HL-60 (cell line): ENCODE data around the gene ABCC5.
"Not testable (repeated sequence)": the region's sequence is repeated elsewhere in the genome, so short reads cannot be mapped to it uniquely, and the experiment has no call there.

Experiments
- DNase-seq, 2 experiments: peaks; one replicate each; pipeline ENCODE4 v3.0.0-alpha.2; 2010 to 2020; ENCODE audit warnings: low read depth in 1 of 2, low spot score in 1 of 2
- H3K27ac ChIP-seq: fragments of 250-450 bp; sonication (Bioruptor Pico); replicated peaks from 2 replicates; pipeline ENCODE4 v1.5.1; 2020; ENCODE audit warnings: mild to moderate bottlenecking, moderate library complexity
- H3K27me3 ChIP-seq: fragments of 250-450 bp; sonication (Bioruptor Pico); 2 replicates; pipeline ENCODE4 v1.5.1; 2021; ENCODE audit warnings: mild to moderate bottlenecking, moderate library complexity; ENCODE audit not compliant: insufficient read depth, poor library complexity, severe bottlenecking
- H3K4me3 ChIP-seq: replicated peaks from 2 replicates; pipeline ENCODE4 v1.5.1; 2011; ENCODE audit warnings: mild to moderate bottlenecking, control low read depth, low read length; ENCODE audit not compliant: insufficient read depth
- GABPA ChIP-seq: IDR thresholded peaks from 2 replicates; pipeline ENCODE4 v1.6.1; 2012; ENCODE audit warnings: low read depth
- POLR2AphosphoS5 ChIP-seq: IDR thresholded peaks from 2 replicates; pipeline ENCODE4 v1.6.1; 2012; ENCODE audit warnings: low read depth
- SPI1 ChIP-seq: IDR thresholded peaks from 2 replicates; pipeline ENCODE4 v1.6.1; 2012; ENCODE audit warnings: low read depth, mild to moderate bottlenecking, borderline replicate concordance
- TF ChIP-seq, protein P1 (sequence below): IDR thresholded peaks from 2 replicates; pipeline ENCODE4 v1.6.1; 2012; ENCODE audit warnings: low read depth; ENCODE audit not compliant: insufficient replicate concordance
- TF ChIP-seq, protein P2 (sequence below): IDR thresholded peaks from one replicate; pipeline ENCODE4 v1.5.1; 2011; ENCODE audit warnings: low read length, control low read depth, inconsistent platforms; ENCODE audit not compliant: insufficient read depth

ABCC5 gene

DNA sequence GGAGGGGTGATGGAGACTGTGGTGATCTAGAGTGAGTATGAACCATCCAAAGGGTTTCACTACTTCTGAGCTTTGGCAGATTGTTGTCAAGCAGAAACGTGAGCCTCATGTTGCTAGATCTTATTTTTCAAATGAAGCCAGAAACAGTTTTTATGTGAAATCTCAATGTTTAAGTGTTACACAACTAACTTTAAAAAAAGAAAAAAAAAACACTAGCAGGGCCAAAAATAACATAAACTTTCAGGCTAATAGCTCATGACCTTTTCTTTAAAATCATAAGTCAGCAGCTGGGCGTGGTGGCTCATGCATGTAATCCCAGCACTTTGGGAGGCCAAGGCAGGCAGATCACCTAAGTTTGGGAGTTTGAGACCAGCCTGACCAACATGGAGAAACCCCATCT, 11.8 kb upstream of the ABCC5 start:
- no peak for DNase-seq
- H3K27me3 ChIP-seq, result no peaks in the 10 kb centered on the region
- no peak for TF ChIP-seq SPI1
- no peak for TF ChIP-seq GABPA

DNA sequence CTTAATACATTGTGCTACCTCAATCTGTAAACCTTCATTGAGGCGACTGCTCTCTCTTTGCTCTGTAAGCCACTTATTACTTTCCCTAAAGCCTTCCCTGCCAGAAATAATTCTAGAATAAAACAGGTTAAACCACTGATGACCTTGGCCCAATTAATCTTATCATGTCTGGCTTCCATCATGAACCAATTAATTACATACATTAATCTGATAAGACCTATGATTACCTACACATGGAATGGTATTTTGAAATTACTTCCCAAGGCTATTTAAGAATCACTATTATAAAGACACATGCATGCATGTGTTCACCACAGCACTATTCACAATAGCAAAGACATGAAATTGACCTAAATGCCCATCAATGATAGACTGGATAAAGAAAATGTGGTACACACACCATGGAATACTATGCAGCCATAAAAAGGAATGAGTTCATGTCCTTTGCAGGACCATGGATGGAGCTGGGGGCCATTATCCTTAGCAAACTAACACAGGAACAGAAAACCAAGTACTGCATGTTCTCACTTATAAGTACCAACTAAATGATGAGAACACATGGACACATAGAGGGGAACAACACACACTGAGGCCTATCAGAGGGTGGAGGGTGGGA, 10.7 kb upstream of the ABCC5 start:
- H3K4me3 ChIP-seq, DNase-seq, H3K27ac ChIP-seq, H3K27me3 ChIP-seq: not testable (repeated sequence)

More for the DNA sequence above, 11.8 kb upstream of the ABCC5 start:
- Histone ChIP-seq H3K4me3 (no peak overlapping the region), H3K27ac (no peak overlapping the region)

GRCh38 chr3:184025256-184025655, 7.6 kb upstream of the ABCC5 start:
- not testable (repeated sequence) for H3K27me3 ChIP-seq, H3K27ac ChIP-seq, DNase-seq, H3K4me3 ChIP-seq

DNA sequence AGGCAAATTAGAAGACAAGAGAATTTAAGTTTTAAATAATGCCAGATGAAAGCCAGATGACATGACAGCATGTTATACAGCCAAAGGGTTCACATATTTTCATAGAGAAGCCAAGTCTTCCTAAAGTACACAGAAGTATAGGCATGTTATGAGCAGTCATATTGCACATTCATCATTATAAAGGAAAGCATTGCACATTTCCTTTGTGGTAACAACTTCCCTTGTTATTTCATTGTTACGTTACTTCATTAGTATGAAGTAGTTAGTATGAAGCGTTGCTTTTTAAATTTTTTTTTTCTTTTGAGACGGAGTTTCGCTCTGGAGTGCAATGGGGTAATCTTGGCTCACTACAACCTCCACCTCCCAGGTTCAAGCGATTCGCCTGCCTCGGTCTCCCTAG, 4.6 kb upstream of the ABCC5 start:
- Histone ChIP-seq H3K27ac (peak overlapping the region; percentile 69), H3K4me3 (0 out of 2 replicates have a peak overlapping the region, but pooled peaks have one; percentile 3), H3K27me3 (no peaks in the 10 kb centered on the region)
- TF ChIP-seq GABPA (peak; percentile 52; the same call in 1 of the 2 replicates), SPI1 (peak; percentile 21; the same call in 1 of the 2 replicates), POLR2AphosphoS5 (peak; percentile 36; the same call in 1 of the 2 replicates)
- TF ChIP-seq, protein P1, sequence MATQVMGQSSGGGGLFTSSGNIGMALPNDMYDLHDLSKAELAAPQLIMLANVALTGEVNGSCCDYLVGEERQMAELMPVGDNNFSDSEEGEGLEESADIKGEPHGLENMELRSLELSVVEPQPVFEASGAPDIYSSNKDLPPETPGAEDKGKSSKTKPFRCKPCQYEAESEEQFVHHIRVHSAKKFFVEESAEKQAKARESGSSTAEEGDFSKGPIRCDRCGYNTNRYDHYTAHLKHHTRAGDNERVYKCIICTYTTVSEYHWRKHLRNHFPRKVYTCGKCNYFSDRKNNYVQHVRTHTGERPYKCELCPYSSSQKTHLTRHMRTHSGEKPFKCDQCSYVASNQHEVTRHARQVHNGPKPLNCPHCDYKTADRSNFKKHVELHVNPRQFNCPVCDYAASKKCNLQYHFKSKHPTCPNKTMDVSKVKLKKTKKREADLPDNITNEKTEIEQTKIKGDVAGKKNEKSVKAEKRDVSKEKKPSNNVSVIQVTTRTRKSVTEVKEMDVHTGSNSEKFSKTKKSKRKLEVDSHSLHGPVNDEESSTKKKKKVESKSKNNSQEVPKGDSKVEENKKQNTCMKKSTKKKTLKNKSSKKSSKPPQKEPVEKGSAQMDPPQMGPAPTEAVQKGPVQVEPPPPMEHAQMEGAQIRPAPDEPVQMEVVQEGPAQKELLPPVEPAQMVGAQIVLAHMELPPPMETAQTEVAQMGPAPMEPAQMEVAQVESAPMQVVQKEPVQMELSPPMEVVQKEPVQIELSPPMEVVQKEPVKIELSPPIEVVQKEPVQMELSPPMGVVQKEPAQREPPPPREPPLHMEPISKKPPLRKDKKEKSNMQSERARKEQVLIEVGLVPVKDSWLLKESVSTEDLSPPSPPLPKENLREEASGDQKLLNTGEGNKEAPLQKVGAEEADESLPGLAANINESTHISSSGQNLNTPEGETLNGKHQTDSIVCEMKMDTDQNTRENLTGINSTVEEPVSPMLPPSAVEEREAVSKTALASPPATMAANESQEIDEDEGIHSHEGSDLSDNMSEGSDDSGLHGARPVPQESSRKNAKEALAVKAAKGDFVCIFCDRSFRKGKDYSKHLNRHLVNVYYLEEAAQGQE, result no peak
- TF ChIP-seq, protein P2, sequence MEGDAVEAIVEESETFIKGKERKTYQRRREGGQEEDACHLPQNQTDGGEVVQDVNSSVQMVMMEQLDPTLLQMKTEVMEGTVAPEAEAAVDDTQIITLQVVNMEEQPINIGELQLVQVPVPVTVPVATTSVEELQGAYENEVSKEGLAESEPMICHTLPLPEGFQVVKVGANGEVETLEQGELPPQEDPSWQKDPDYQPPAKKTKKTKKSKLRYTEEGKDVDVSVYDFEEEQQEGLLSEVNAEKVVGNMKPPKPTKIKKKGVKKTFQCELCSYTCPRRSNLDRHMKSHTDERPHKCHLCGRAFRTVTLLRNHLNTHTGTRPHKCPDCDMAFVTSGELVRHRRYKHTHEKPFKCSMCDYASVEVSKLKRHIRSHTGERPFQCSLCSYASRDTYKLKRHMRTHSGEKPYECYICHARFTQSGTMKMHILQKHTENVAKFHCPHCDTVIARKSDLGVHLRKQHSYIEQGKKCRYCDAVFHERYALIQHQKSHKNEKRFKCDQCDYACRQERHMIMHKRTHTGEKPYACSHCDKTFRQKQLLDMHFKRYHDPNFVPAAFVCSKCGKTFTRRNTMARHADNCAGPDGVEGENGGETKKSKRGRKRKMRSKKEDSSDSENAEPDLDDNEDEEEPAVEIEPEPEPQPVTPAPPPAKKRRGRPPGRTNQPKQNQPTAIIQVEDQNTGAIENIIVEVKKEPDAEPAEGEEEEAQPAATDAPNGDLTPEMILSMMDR, result no peak
- DNase-seq, result peak in 1 of 2 experiments; percentile 53

GRCh38 chr3:184018424-184018973, 815 bp upstream of the ABCC5 start:
- DNase-seq, result no peak
- Histone ChIP-seq H3K27me3 (no peaks in the 10 kb centered on the region), H3K27ac (peak overlapping the region; percentile 70), H3K4me3 (peak overlapping the region; percentile 100)
- no peak for TF ChIP-seq POLR2AphosphoS5
- TF ChIP-seq, protein P2, result no peak
- TF ChIP-seq, protein P1, result no peak
- TF ChIP-seq GABPA, result no peak
- no peak for TF ChIP-seq SPI1
